Transverse colon (tissue), 4 donors: ENCODE measurements around the gene PUM2. TPM values are rescaled to one million over a fixed set of nuclear protein-coding genes. Genes with fewer than 3 reads are reported as not detected.

Experiments used
- DNase-seq: peaks from one replicate; pipeline ENCODE4 v3.0.0-alpha.2; 2019
- H3K27ac ChIP-seq, 4 donors: fragments of 200-600 bp; sonication (generic); 2 replicates each; pipeline ENCODE4 v1.5.1; 2016 to 2018; ENCODE audit warnings: inconsistent platforms in 4 of 4
- H3K27me3 ChIP-seq: fragments of 200-600 bp; sonication (generic); 2 replicates; pipeline ENCODE4 v1.5.1; 2017; ENCODE audit warnings: inconsistent platforms
- H3K36me3 ChIP-seq, 4 donors: fragments of 200-600 bp; sonication (generic); 2 replicates each; pipeline ENCODE4 v1.5.1; 2017 to 2019; ENCODE audit warnings: inconsistent platforms in 4 of 4
- H3K4me1 ChIP-seq, 4 donors: fragments of 200-600 bp; sonication (generic); 2 replicates each; pipeline ENCODE4 v1.5.1; 2017 to 2020; ENCODE audit warnings: inconsistent platforms in 4 of 4
- H3K4me3 ChIP-seq, 4 donors: fragments of 200-600 bp; sonication (generic); 1 replicate in 1 of 4; 2 replicates in 3 of 4; pipeline versions ENCODE4 v1.5.1 to v1.6.1; 2017 to 2019; ENCODE audit warnings: inconsistent platforms in 4 of 4
- H3K9me3 ChIP-seq, 2 donors: fragments of 200-600 bp; sonication (generic); 2 replicates each; pipeline ENCODE4 v1.5.1; 2017 to 2019; ENCODE audit warnings: inconsistent platforms in 2 of 2
- EP300 ChIP-seq: sonication (generic); formaldehyde crosslinking; IDR thresholded peaks from one replicate; pipeline ENCODE4 v1.6.1; 2017; ENCODE audit warnings: antibody characterized with exemption, low read depth
- POLR2A ChIP-seq: fragments of 450-650 bp; IDR thresholded peaks from one replicate; pipeline ENCODE4 v1.6.1; 2016; ENCODE audit warnings: antibody characterized with exemption, mild to moderate bottlenecking, moderate library complexity
- POLR2AphosphoS5 ChIP-seq, 3 donors: sonication (generic); formaldehyde crosslinking; IDR thresholded peaks; one replicate each; pipeline ENCODE4 v1.6.1; 2016; ENCODE audit warnings: antibody characterized with exemption in 3 of 3
- WGBS, 2 donors: methylation state at CpG; one replicate each; pipeline ENCODE4 v1.1.5; 2018; ENCODE audit warnings: low coverage in 1 of 2; 5-methylcytosine and 5-hydroxymethylcytosine counted together
- in situ Hi-C, 4 donors: fragments of 200-750 bp; cut with MboI; loops; one replicate each; pipeline versions ENCODE4 v1.15.0 to v1.15.1; 2017; ENCODE audit warnings: low sequenced_read_pairs in 3 of 4, low pct_ligation_motif_present in 1 of 4, low pct_unique_long_range_greater_than_20kb in 1 of 4
- intact Hi-C: fragments of 100-400 bp; cut with DNase I; formaldehyde crosslinking; loops from one replicate; pipeline ENCODE4 v1.15.1; 2023; ENCODE audit warnings: low total_unique reads
- total RNA-seq, 4 donors: library from RNA; depleted of rRNA; stranded (reverse); fragments of >200 nt; gene quantifications; one replicate each; pipeline ENCODE4 v1.1.0, GENCODE V29; 2016
- TF ChIP-seq, protein P1 (sequence below), 5 experiments: fragments of 200-600 bp in 3 of 5; fragments of 450-650 bp in 2 of 5; sonication (generic) in 3 of 5; IDR thresholded peaks; 1 replicate in 2 of 5; 2 replicates in 3 of 5; pipeline ENCODE4 v1.5.1; 2016 to 2017; ENCODE audit warnings: antibody characterized with exemption in 5 of 5, inconsistent platforms in 3 of 5, mild to moderate bottlenecking in 2 of 5, moderate library complexity in 1 of 5

The PUM2 gene
- total RNA-seq, 4 donors from 2014 or later = 62.5 to 92.7 (median 70.5) TPM

DNA sequence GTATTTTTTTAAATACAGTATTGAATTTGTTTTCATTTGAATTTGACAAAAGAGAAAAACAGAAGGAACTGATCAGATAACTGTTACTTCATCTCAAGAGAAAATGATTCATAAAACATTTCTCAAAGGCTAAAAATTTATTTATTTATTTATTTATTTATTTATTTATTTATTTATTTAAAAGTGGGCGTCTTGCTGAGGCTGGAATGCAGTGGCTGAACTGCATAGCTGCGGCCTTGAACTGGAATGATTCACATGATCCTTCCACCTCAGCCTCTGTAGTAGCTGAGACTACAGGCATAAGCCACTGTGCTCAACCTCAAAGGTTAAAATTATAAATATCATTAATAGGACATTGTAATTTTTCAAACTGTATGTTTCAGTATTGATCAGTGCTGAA, 4.5 kb upstream of the PUM2 start:
- no peaks in the 10 kb centered on the region for H3K36me3 ChIP-seq
- no peak overlapping the region for H3K27ac ChIP-seq
- DNase-seq = no peak
- in situ Hi-C loops = no loop called here
- intact Hi-C loops = no loop called here
- WGBS, 2 donors = 85 to 88% methylated on average over 2 of the region's 2 CpGs
- peaks cover 8 to 24% (median 11%) of the 10 kb centered on the region in 4 donors for H3K4me1 ChIP-seq
- H3K4me3 ChIP-seq = no peak overlapping the region
- no peaks in the 10 kb centered on the region for H3K27me3 ChIP-seq
- H3K9me3 ChIP-seq = no peaks in the 10 kb centered on the region
- TF ChIP-seq POLR2AphosphoS5 (IDR thresholded peaks at IDR 0.05) (no peak), EP300 (no peak), POLR2A (no peak)
- TF ChIP-seq, protein P1, sequence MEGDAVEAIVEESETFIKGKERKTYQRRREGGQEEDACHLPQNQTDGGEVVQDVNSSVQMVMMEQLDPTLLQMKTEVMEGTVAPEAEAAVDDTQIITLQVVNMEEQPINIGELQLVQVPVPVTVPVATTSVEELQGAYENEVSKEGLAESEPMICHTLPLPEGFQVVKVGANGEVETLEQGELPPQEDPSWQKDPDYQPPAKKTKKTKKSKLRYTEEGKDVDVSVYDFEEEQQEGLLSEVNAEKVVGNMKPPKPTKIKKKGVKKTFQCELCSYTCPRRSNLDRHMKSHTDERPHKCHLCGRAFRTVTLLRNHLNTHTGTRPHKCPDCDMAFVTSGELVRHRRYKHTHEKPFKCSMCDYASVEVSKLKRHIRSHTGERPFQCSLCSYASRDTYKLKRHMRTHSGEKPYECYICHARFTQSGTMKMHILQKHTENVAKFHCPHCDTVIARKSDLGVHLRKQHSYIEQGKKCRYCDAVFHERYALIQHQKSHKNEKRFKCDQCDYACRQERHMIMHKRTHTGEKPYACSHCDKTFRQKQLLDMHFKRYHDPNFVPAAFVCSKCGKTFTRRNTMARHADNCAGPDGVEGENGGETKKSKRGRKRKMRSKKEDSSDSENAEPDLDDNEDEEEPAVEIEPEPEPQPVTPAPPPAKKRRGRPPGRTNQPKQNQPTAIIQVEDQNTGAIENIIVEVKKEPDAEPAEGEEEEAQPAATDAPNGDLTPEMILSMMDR (IDR thresholded peaks at IDR 0.05) = no peak

DNA sequence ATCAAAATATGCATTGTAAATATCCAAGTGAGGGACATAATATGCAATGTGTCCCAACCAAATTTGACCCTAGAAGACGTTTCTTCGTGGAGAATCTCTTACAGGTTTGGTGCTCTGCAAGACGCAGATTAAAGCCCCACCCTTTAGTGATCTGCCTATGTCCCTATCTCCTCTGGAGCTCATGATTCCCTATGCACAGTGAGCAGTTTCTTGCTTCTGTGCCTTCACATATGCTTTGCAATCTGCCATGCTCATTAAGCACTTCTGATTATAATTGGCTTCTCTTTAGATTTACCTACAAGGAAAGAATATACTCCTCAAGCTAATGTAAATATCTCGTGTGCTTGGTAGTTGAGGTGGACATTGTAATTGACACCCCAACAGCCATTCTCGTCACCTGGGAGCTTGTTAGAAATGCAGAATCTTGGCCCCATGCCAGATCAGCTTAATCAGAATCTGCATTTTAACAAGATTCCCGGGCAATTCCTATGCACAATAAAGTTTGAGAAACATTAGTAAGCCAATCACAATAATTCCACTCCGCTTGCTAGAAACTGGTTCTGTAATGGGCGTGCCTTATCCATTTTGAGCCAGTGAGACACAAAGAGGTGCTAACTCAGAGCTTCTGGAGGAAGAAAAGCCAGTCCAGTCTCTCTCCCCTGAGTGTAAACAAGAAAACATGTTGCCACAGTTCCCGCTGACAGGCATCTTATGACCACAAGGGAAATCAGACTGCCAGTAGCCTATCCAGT, 2.8 kb upstream of the PUM2 start:
- H3K4me1 ChIP-seq = peaks cover 13 to 35% (median 20%) of the 10 kb centered on the region in 4 donors
- H3K27me3 ChIP-seq = no peaks in the 10 kb centered on the region
- DNase-seq = no peak
- 58 to 64% methylated on average over 7 to 9 of the region's 9 CpGs for WGBS, 2 donors
- no peak overlapping the region for H3K27ac ChIP-seq
- in situ Hi-C loops (no loop called here), intact Hi-C loops (no loop called here)
- no peaks in the 10 kb centered on the region for H3K9me3 ChIP-seq
- no peak overlapping the region for H3K4me3 ChIP-seq
- no peaks in the 10 kb centered on the region for H3K36me3 ChIP-seq
- TF ChIP-seq, protein P1 (IDR thresholded peaks at IDR 0.05) = no peak
- TF ChIP-seq POLR2AphosphoS5 (IDR thresholded peaks at IDR 0.05) = no peak
- TF ChIP-seq EP300 = no peak
- no peak for TF ChIP-seq POLR2A

DNA sequence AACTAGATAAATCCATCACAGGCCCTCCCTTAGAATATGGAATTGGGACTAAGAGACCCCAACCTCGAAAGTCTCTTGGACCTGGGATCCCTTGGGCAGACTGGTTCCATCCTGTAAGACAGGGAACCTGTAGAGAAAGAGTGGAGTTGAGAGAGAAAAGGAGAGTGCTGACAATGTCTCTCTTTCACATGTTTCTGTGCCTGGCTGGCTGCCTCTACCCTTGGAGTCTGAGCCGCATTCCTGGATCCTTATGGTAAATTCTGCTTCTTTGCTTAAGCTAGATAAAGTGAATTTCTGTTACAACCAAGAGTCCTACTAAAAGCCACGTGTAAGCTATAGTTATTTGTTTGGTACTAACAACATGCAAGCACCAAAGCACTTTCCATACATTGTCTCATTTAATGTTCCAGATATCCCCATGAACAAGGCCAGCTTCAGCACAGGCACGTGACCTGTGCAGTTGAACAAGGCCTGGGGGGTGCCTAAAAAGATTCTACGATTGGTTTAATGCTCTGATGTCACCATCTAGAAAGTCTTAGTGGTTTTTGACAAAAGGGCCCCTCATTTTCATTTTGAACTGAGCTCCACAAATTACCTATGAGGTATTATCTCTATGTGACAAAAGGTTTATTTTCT, 2.1 kb upstream of the PUM2 start:
- in situ Hi-C loops (no loop called here), intact Hi-C loops (no loop called here)
- TF ChIP-seq EP300 (no peak), POLR2AphosphoS5 (IDR thresholded peaks at IDR 0.05) (no peak), POLR2A (no peak)
- TF ChIP-seq, protein P1 (IDR thresholded peaks at IDR 0.05) = no peak
- WGBS, 2 donors = 83 to 93% methylated on average over 2 to 5 of the region's 5 CpGs
- no peak for DNase-seq
- Histone ChIP-seq H3K4me3 (no peak overlapping the region), H3K36me3 (no peaks in the 10 kb centered on the region), H3K9me3 (no peaks in the 10 kb centered on the region), H3K27ac (peak overlapping the region in 2 of 4 donors; percentile 94 to 97), H3K4me1 (peaks cover 15 to 42% (median 27%) of the 10 kb centered on the region in 4 donors), H3K27me3 (no peaks in the 10 kb centered on the region)

DNA sequence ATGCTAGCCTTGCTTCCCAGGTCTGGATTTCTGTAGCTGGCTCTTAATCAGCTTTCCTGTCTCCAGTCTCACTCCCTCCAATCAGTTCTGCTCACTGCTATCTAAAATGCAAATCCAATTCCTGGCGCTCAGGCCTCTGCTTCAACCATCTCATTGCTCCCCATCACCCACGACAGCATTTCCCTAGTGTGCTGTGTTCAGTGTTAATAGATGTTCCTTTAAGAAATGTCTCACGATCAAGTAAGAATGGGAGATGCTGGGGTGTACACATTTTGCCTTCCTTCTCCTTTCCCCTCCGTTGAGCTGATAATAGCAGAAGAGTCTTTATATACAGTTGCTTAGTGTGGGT, 1.6 kb upstream of the PUM2 start:
- H3K4me3 ChIP-seq = no peak overlapping the region
- no peaks in the 10 kb centered on the region for H3K27me3 ChIP-seq
- TF ChIP-seq EP300 (no peak), POLR2AphosphoS5 (IDR thresholded peaks at IDR 0.05) (no peak), POLR2A (no peak)
- TF ChIP-seq, protein P1 (IDR thresholded peaks at IDR 0.05) = no peak
- no peaks in the 10 kb centered on the region for H3K9me3 ChIP-seq
- WGBS, 2 donors = 64 to 67% methylated on average over 4 of the region's 4 CpGs
- H3K36me3 ChIP-seq = no peaks in the 10 kb centered on the region
- H3K4me1 ChIP-seq = peaks cover 20 to 47% (median 32%) of the 10 kb centered on the region in 4 donors
- peak overlapping the region; percentile 94 to 97 (median 95) for H3K27ac ChIP-seq
- intact Hi-C loops (no loop called here), in situ Hi-C loops (no loop called here)
- no peak for DNase-seq
